Measurements from ENCODE around the gene ZNF454.

The ZNF454 gene

GRCh38 chr5:178993955-178994579, 53.1 kb downstream of the ZNF454 start:
- H3K27ac ChIP-seq = no peak overlapping the region
- no peak for TF ChIP-seq CTCF (conservative IDR thresholded peaks at IDR 0.05)

- no peak for TF ChIP-seq CTCF (conservative IDR thresholded peaks at IDR 0.05)
- no peak within 1 kb of the TSS for H3K27ac ChIP-seq
Observed at GRCh38 chr5:178994580-178995340, 53.8 kb downstream of the ZNF454 start, which contains the start of gene GRM6. TSS of gene GRM6 (minus strand) at chr5:178995320. CDS start at chr5:178994944, 376 bp downstream.

- no peak overlapping the region for H3K27ac ChIP-seq
- no peak for TF ChIP-seq CTCF (conservative IDR thresholded peaks at IDR 0.05)
Observed at GRCh38 chr5:178995341-178995690, 54.3 kb downstream of the ZNF454 start.

- no peak overlapping the region for H3K27ac ChIP-seq
- no peak for TF ChIP-seq CTCF (conservative IDR thresholded peaks at IDR 0.05)
Observed at GRCh38 chr5:178996156-178996555, 55.2 kb downstream of the ZNF454 start.

- no peak for TF ChIP-seq CTCF (conservative IDR thresholded peaks at IDR 0.05)
- H3K27ac ChIP-seq = no peak overlapping the region
Observed at GRCh38 chr5:178997191-178997590, 56.2 kb downstream of the ZNF454 start.

- no peak overlapping the region for H3K27ac ChIP-seq
- no peak for TF ChIP-seq CTCF (conservative IDR thresholded peaks at IDR 0.05)
Observed at GRCh38 chr5:178998441-178998840, 57.4 kb downstream of the ZNF454 start.

GRCh38 chr5:179006564-179006963, 65.6 kb downstream of the ZNF454 start:
- no peak for TF ChIP-seq CTCF (conservative IDR thresholded peaks at IDR 0.05)
- no peak overlapping the region for H3K27ac ChIP-seq
